T47D (cell line): ENCODE measurements around the gene BAG2.

Experiments used
- DNase-seq, 2 experiments: peaks; one replicate each; pipeline versions ENCODE4 v3.0.0 to v3.0.0-alpha.2; 2011 to 2012; ENCODE audit warnings: low read depth in 1 of 2, low spot score in 1 of 2
- JUND ChIP-seq: IDR thresholded peaks from 2 replicates; pipeline ENCODE4 v1.6.1; 2012; ENCODE audit warnings: low read depth
- in situ Hi-C: cut with HindIII; loops from 2 replicates; pipeline ENCODE4 v1.10.0; 2016; ENCODE audit warnings: low sequenced_read_pairs, low pct_unique_long_range_greater_than_20kb

BAG2 gene

DNA sequence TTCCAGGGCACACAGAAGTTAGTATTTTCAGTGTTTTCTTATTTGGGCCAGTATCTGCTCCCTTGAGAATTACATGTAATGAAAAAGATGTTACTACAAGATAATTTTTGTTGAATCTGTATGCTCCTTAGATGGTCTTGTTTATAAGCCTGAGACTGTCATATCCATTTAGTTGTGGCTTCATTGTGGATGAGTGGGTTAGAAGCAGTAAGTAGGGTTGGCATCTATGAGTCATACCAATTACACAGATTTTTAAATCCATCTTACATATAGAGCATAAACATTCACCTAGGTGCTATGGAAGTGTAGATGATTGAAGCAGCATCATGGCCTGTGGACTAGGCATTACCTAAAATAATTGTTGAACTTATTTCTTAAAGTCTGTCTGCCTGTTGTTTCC, 13.5 kb upstream of the BAG2 start:
- in situ Hi-C loops: no loop called here
- no peak for DNase-seq
- TF ChIP-seq JUND: no peak

DNA sequence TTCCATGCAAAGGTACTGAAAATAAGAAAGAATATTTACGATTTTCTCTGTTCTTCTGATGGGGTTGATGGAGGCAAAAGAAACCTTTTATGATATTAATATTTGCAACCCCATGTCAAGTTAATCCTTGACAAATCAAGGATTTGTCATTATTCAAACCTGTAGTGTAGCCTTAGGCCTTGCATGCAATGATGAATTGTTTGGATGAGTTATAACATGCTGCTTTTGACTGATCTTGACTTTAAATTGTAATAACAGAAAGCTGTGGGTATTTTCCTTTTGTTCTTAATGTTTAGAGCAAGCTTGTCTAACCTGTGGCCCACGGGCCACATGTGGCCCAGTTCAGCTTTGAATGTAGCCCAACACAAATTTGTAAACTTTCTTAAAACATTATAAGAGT, 13.0 kb upstream of the BAG2 start:
- TF ChIP-seq JUND: no peak
- in situ Hi-C loops: no loop called here
- no peak for DNase-seq

DNA sequence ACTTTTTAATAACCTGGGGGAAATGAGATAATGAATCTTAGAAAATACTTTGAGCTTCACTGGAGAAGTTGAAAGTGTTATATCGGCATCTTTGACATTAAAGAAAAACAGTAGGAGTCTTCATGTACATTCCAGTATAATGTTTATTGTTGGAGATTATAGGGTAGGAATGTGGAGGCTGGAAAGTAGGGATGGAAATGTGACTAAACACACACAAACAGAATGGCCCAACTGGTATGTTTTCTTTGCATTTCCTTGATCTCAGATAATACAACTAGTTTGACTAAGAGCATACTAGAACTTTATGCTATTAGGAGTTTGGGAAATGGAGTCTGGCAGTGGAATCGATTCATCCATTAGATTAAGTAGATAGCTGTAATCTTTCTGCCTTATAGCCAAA, 10.1 kb upstream of the BAG2 start:
- peak in 1 of 2 experiments; percentile 86 for DNase-seq
- peak; percentile 72 for TF ChIP-seq JUND
- in situ Hi-C loops: no loop called here

GRCh38 chr6:57162516-57162915, 9.6 kb upstream of the BAG2 start:
- no peak for TF ChIP-seq JUND
- in situ Hi-C loops: no loop called here
- no peak for DNase-seq

- no peak for TF ChIP-seq JUND
- in situ Hi-C loops: no loop called here
- no peak for DNase-seq
Measured at GRCh38 chr6:57163956-57164355, 8.2 kb upstream of the BAG2 start.

DNA sequence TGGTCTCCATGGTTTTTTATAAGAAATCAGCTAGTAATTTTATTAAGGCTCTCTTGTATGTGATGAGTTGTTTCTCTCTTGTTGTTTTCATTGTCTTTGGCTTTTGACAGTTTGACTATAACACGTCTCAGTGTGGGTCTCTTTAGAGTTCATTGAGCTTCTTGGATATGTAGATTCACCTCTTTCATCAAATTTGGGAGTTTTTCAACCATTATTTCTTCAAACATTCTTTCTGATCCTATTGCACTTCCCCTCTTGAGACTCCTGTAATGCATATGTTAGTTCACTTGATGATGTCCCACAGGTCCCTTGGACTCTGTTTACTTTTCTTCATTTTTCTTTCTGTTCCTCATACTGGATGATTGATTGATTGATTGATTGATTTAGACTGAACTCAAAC, 7.0 kb upstream of the BAG2 start:
- no peak for TF ChIP-seq JUND
- in situ Hi-C loops: no loop called here
- DNase-seq: no peak

- TF ChIP-seq JUND: no peak
- DNase-seq: peak in 1 of 2 experiments; percentile 5
- in situ Hi-C loops: no loop called here
Measured at GRCh38 chr6:57173056-57173885, 1.1 kb downstream of the BAG2 start.

DNA sequence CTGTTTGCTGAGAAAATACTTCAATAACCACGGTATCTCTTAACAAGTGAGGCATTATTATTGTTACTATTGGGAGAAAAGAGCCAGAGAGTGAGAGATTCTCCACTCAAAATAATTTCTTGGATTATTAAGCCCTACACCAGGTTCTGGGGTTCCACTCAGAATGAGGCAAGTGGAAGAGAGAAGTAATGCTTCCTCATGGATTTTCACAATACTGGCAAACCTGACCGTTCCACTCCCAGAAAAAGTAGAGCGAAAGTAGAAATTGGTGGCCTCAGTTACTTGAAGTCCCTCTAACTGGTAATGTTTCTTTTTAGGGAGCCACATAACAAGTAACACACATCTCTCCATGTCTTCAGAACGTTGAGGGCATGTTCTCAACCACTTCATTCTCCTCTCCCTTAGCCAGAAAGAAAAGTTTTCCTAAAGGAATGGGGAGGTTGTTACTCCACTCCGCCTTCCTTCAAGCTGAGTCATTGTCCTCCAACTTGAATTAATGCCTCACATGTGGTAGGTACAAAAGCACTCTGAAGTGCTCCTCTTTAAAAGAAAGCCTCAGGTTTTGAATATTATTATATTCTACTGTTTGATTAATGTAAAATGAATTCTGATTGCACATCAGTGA, 1.9 kb downstream of the BAG2 start:
- in situ Hi-C loops: no loop called here
- no peak for TF ChIP-seq JUND
- no peak for DNase-seq

GRCh38 chr6:57174511-57174907, 2.4 kb downstream of the BAG2 start:
- in situ Hi-C loops: no loop called here
- DNase-seq: no peak
- TF ChIP-seq JUND: no peak

- in situ Hi-C loops: no loop called here
- TF ChIP-seq JUND: no peak
- no peak for DNase-seq
Measured at GRCh38 chr6:57177545-57178265, 5.6 kb downstream of the BAG2 start.

- in situ Hi-C loops: no loop called here
- TF ChIP-seq JUND: no peak
Measured at GRCh38 chr6:57180596-57180995, 8.5 kb downstream of the BAG2 start.

DNA sequence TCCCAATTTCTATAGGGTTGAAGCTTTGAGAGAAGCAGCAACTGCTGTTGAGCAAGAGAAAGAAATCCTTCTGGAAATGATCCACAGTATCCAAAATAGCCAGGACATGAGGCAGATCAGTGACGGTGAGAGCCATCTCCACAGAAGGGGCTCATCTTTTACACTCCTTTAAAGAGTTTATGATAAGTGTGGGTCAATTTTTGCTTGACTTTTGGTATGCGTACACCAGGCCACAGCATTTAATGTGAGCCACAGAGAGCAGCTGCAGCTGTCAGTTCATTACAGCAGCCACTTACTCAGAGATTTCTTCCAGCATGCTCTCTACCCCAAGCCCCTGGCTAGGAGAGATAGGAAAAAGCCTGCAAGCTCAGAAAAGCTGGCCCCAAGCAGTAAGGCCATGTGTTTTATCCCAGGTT, 9.9 kb downstream of the BAG2 start:
- no peak for TF ChIP-seq JUND
- no peak for DNase-seq
- in situ Hi-C loops: no loop called here

More at GRCh38 chr6:57180596-57180995, 8.5 kb downstream of the BAG2 start:
- DNase-seq: no peak

- no peak for TF ChIP-seq JUND
- no peak for DNase-seq
- in situ Hi-C loops: no loop called here
Measured at GRCh38 chr6:57183336-57183735, 11.2 kb downstream of the BAG2 start.

GRCh38 chr6:57190140-57190539, 18.0 kb downstream of the BAG2 start:
- in situ Hi-C loops: no loop called here
- peak in 1 of 2 experiments; percentile 54 for DNase-seq
- TF ChIP-seq JUND: no peak
